Adrenal gland (tissue), 5 donors: ENCODE results near the gene KIF1A.

Experiments used
- CTCF ChIP-seq, 6 experiments: fragments of 450-650 bp in 4 of 6; fragments of 200-600 bp in 2 of 6; sonication (generic) in 1 of 6; IDR thresholded peaks; 1 replicate in 5 of 6; 2 replicates in 1 of 6; pipeline versions ENCODE4 v1.5.1 to v1.8.0; 2016 to 2021; ENCODE audit warnings: antibody characterized with exemption in 6 of 6, mild to moderate bottlenecking in 2 of 6, moderate library complexity in 1 of 6
- POLR2A ChIP-seq, 2 donors: fragments of 450-650 bp; IDR thresholded peaks; one replicate each; pipeline ENCODE4 v1.6.1; 2017; ENCODE audit warnings: antibody characterized with exemption in 2 of 2, mild to moderate bottlenecking in 2 of 2, moderate library complexity in 1 of 2
- donor health status: DM: no; HTN: no; CAD: no.

DNA sequence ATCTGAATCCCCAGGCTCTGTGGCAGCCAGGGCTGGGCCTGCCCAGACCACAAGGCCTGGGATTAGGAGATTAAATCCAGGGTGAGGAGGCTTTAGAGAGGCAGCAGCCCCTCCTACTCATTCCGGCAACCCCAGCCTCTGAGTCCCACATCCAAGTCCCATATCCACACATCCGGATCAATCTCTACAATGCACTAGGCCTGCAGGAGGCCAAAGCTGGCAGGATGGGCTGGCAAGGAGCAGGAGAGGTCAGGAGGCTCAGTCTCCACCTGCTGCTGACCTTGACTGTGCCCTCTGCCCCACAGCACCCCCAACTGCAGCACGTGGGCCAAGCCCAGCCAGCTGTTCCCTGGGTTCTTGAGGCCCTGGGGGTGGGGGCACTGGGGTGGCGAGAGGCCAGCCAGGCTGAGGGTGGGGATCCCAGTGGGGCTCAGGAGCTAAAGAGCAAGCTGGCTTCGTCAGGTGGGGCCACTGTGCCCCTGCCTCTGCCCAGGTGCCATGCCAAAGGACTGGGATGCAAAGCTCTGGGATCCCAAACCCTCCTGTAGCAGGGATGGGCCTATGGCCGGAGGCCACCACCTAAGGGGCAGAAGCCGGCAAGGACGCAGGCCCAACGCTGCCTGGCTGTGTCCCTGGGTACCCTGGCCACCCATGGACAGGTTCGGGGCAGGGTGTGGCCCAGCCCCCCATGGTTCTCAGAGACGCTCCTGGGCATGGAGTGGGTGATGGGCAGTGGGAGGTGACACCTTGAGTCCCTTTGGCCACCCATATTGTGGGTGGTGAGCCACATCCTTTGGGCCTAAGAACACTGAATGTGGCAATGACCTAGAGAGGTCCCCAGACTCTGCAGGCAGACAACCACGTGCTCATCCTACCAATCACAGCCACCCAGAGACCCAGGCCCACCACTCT is 3.2 kb downstream of the KIF1A start:
- TF ChIP-seq CTCF (IDR thresholded peaks at IDR 0.05) (no peak), POLR2A (IDR thresholded peaks at IDR 0.05) (no peak)
